Measurements from ENCODE around the gene NTN1. TPM values are rescaled to one million over a fixed set of nuclear protein-coding genes. Genes with fewer than 3 reads are reported as not detected.

Gene NTN1
- total RNA-seq, 1 donor from 2014 or later, result 1.1 TPM

DNA sequence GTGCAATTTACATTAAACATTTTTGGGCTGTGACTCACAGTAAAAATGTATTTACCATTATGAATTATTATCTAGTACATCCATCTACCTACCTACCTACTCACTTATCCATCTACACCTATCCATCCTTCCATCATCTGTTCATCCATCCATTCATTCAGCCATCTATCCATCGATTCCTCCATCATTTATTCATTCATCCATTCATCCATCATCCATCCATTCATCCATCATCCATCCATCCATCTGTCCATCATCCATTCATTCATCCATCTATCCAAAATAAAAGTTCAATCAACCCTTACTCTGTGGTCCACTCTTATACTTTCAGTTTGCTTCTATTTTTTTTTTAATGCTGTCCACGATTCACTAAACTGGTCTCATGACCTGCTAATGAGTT lies 118.4 kb downstream of the NTN1 start:
- ATAC-seq (ENCODE audit: low read depth) (no peak), DNase-seq (no peak)
- intact Hi-C loops (cut with micrococcal nuclease), result no loop called here
- Mint-ChIP-seq H3K36me3 (ENCODE audit: low read depth) (no peaks in the 10 kb centered on the region), H3K4me3 (no peak overlapping the region), H3K27me3 (peaks cover 7% of the 10 kb centered on the region), H3K4me1 (no peaks in the 10 kb centered on the region), H3K27ac (no peak overlapping the region), H3K9me3 (no peaks in the 10 kb centered on the region)
- TF ChIP-seq, protein P1, sequence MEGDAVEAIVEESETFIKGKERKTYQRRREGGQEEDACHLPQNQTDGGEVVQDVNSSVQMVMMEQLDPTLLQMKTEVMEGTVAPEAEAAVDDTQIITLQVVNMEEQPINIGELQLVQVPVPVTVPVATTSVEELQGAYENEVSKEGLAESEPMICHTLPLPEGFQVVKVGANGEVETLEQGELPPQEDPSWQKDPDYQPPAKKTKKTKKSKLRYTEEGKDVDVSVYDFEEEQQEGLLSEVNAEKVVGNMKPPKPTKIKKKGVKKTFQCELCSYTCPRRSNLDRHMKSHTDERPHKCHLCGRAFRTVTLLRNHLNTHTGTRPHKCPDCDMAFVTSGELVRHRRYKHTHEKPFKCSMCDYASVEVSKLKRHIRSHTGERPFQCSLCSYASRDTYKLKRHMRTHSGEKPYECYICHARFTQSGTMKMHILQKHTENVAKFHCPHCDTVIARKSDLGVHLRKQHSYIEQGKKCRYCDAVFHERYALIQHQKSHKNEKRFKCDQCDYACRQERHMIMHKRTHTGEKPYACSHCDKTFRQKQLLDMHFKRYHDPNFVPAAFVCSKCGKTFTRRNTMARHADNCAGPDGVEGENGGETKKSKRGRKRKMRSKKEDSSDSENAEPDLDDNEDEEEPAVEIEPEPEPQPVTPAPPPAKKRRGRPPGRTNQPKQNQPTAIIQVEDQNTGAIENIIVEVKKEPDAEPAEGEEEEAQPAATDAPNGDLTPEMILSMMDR (IDR thresholded peaks at IDR 0.05), result no peak
- ChIA-PET CTCF (no interaction called here), POLR2A (no interaction called here)

DNA sequence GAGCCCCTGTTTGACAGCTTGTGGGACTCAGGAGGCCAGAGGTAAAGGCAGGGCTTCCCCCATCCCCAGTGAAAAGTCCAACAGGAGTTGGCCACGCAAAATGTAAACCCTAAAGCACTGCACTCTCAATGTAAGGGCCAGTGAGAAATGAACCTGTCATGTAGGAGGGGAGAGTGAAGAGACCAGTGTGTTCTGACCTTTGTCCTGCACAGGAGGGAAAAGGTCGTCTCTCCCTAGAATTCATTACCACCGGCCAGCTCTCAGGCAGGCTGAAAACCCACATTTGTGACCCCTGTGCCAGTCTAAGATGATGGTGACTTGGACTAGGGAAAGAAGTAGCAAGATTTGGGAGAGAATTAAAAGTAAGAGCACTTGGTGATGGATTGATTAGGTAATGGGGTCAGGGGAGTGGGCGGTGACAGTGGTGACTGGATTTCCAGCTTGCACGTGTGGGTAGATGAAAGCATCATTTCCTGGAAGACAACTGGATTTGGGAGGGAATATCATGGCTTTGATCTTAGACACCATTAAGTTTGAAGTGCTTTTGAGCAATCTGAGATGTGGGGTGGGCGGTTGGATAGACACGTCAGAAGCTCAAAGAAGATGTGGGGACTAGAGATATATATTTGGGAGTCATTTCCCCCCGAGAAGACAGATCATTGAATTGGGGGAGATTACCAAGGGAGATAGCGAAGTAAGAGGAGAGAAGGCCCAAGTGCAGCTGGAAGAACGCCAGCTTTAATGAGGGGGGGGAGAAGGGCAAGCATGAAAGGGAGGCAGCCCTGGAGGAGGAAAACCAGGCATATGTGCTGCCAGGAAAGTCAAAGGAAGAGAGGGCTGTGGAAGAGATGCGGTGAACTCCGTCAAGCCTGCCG lies 119.5 kb downstream of the NTN1 start:
- Mint-ChIP-seq H3K9me3 (no peaks in the 10 kb centered on the region), H3K4me1 (no peaks in the 10 kb centered on the region), H3K27me3 (peaks cover 7% of the 10 kb centered on the region), H3K36me3 (ENCODE audit: low read depth) (no peaks in the 10 kb centered on the region), H3K27ac (no peak overlapping the region), H3K4me3 (no peak overlapping the region)
- ChIA-PET CTCF (no interaction called here), POLR2A (no interaction called here)
- ATAC-seq (ENCODE audit: low read depth) (no peak), DNase-seq (no peak)
- intact Hi-C loops (cut with micrococcal nuclease), result no loop called here
- TF ChIP-seq, protein P1 (IDR thresholded peaks at IDR 0.05), result no peak

DNA sequence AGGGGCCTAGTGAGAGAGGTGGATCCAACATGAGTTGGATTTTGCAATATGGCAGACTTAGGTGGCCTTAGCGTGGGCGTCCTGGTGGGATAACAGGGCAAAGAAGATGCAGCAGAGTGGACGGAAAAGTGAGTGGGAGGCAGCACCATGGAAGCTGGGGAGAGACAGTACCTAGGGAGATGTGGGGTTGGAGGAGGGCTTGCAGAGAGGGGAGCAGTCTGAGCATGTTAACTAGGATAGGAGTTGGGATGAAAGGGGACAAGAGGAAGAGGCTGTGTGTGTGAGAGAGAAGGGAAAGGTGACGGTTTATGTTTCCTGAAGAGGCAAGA lies 120.1 kb downstream of the NTN1 start:
- TF ChIP-seq, protein P1 (IDR thresholded peaks at IDR 0.05), result no peak
- POLR2A ChIA-PET, result no interaction called here
- Mint-ChIP-seq H3K4me1 (no peaks in the 10 kb centered on the region), H3K27me3 (peaks cover 7% of the 10 kb centered on the region), H3K4me3 (no peak overlapping the region), H3K36me3 (ENCODE audit: low read depth) (no peaks in the 10 kb centered on the region), H3K27ac (no peak overlapping the region), H3K9me3 (no peaks in the 10 kb centered on the region)
- DNase-seq (no peak), ATAC-seq (ENCODE audit: low read depth) (no peak)
- CTCF ChIA-PET, result no interaction called here
- intact Hi-C loops (cut with micrococcal nuclease), result no loop called here

DNA sequence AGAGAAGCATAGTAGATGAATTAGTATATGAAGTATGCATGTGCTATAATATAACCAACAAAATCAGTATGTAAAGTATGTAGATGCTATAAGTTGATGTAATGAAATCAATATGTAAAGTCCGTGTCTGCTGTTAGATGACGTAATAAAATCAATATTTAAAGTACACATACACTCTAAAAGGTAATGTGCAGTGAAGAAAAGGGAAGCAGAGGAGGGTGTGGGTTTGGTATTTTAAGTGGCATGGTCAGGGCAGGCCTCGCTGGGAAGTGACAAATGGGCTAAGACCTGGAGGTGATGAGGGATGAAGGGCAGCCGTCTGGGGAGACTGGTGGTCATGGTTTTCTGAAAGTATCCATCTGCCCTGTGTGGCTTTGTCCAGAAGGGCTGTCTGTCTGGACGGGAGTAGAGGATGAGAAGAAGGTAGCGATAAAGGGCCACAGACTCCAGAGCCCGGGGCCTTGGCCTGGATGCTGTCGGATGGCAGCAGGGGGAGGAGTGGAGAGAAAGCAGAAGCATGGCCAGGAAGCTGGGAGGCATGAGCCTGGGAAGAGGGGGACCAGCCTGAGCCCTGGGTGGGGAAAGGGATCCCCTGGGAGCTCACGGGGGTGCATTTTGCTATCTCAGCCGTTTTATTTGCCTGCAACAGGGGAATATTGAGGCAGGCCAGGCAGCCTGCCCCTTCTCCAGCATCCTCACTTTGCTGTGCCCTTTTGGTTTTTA lies 121.6 kb downstream of the NTN1 start:
- no peaks in the 10 kb centered on the region for H3K4me1 Mint-ChIP-seq
- H3K9me3 Mint-ChIP-seq, result no peaks in the 10 kb centered on the region
- ChIA-PET CTCF (no interaction called here), POLR2A (no interaction called here)
- intact Hi-C loops (cut with micrococcal nuclease), result no loop called here
- DNase-seq, result no peak
- H3K27me3 Mint-ChIP-seq, result peaks cover 3% of the 10 kb centered on the region
- no peaks in the 10 kb centered on the region for H3K36me3 Mint-ChIP-seq (ENCODE audit: low read depth)
- H3K4me3 Mint-ChIP-seq, result no peak overlapping the region
- H3K27ac Mint-ChIP-seq, result no peak overlapping the region
- TF ChIP-seq, protein P1 (IDR thresholded peaks at IDR 0.05), result no peak
- no peak for ATAC-seq (ENCODE audit: low read depth)

DNA sequence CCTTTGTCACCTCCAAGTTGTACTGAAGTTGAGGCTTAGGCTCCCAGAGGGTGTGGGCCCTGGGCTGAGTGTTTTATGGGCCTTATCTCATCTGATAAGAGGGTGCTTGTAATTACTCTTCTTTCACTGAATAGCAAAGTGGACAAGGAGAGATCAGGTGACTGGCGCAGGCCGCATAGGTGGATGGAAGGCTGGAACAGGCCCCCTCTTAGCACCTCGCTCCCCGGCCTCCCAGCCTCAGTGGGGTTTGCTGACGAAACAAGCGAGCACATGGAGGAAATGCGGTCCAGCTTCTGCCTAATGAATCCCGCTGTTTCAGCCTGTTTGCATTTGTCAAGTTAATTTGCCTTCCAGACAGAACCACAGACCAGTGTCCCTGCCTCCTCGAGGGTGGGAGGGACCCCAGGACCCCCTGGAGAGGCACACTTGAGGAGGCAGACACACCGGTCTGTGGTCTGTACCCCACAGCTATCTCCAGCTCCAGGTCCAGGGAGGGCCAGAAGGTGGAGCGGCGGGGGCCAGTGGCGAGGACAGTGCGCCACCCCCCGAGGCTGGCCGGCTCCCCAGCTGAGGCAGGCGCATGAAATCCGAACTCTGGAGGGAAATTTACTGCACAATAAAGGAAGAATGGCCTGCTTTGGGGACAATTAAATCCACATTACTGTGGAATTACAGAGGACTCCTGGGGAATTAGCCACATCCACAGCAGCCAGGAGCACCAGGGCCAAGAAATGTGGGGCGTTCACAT lies 123.4 kb downstream of the NTN1 start:
- no peaks in the 10 kb centered on the region for H3K4me1 Mint-ChIP-seq
- ChIA-PET POLR2A (no interaction called here), CTCF (no interaction called here)
- ATAC-seq (ENCODE audit: low read depth) (no peak), DNase-seq (no peak)
- intact Hi-C loops (cut with micrococcal nuclease), result no loop called here
- H3K4me3 Mint-ChIP-seq, result no peak overlapping the region
- H3K36me3 Mint-ChIP-seq (ENCODE audit: low read depth), result no peaks in the 10 kb centered on the region
- peaks cover 4% of the 10 kb centered on the region for H3K27me3 Mint-ChIP-seq
- no peaks in the 10 kb centered on the region for H3K9me3 Mint-ChIP-seq
- no peak overlapping the region for H3K27ac Mint-ChIP-seq
- TF ChIP-seq, protein P1 (IDR thresholded peaks at IDR 0.05), result no peak
